GM21381 (cell line): ENCODE results near the gene TP53BP2.

ENCODE experiments used
- ATAC-seq: cut with Tn5 transposase; IDR thresholded peaks from one replicate; pipeline ENCODE4 v1.9.1; 2021; ENCODE audit warnings: mild to moderate bottlenecking, moderate library complexity; ENCODE audit not compliant: unreplicated experiment

The TP53BP2 gene

DNA sequence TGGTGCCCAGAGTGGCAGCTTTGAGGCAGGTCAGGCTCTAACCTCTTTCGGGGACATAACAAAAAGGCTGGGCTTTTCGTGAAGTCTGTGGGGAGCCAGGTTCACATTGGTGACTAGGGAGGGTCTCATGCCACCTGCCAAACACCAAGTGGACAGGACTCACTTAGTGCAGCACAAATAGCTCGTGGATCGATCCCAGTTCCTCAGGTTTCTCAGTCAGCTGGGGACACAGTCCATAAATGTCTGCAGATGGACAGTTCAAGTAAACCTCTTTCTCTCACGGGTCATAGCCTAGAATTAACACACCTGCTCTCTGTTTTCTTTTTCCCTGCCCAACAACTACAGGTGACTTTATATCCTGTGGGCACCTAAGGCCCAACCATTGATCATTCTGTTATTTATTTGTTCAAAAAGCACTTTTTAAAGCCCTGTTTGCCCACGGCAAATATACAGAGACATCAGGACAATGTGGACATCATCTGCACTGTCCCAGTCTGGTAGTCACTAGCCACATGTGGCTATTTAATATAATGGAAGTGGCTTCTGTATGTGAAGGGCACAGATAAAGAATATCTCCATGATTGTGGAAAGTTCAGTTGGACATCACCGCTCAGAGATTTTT is 79.9 kb downstream of the TP53BP2 start:
- ATAC-seq, result no peak

DNA sequence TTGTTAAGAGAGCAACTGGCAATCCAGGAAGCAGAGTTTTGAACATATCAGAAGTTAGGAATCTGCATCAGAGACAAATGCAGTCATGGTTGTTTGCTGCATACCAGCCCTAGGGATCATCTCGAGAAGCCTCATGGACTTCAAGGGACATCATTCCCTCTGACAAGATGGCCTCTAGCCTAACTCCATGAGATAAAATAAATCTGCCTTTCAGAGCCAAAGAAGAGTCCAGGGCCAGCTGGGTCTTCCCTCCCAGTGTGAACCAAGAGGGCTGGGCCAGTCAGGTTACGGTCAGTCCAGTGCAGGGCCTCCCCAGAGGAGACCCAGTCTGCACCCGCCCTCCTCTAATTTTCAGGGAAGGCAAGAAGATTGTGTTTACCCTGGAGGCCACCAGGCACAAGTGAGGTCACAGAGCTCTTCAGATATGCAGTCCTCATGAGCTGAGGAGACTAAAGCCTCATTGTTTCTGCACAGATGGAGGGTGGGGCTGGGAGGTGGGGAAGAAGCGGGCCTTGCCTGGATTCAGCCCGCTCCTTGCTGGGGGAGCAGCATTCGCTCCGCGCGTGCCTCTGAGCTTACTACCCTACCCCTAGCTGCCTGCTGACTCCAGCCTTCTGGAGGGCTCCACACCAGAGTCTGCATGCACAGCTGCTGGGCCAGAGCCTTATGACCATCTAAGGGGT is 80.6 kb downstream of the TP53BP2 start:
- no peak for ATAC-seq

DNA sequence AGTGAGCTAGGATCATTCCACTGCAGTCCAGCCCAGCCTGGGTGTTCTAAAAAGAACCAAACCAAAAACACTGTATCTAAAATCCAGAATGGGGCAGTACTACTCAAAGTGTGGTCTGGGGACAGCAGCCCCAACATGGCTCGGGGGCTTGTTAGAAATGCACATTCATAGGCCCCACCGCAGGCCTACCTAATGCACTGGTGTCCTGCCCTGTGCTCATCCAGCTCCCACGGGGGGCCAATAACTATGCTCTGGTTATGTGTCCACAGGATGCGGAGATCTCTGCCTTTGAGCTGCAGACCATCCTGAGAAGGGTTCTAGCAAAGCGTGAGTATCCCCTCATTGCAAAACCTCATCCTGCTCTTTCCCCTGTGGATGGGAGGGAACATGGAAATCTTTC is 81.9 kb downstream of the TP53BP2 start:
- ATAC-seq, result no peak

DNA sequence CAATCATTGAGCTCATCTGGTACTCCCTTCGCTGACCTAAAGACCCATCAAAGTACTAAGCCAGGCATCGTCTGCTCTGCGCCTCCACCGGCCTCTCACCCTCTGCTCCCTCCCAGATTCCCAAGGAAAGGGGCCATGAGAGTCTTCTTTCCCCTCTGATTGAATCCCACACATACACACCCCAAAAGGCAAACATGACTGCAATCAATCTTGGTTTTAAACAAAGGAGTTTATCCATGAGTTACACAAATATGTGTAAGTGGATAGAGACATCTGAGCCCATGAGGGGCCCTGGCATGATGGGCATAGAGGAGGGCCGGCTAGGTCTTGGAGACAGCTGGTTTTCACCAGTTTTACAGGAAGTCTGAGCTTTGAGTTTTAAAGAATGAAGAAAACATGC is 82.5 kb downstream of the TP53BP2 start:
- no peak for ATAC-seq

DNA sequence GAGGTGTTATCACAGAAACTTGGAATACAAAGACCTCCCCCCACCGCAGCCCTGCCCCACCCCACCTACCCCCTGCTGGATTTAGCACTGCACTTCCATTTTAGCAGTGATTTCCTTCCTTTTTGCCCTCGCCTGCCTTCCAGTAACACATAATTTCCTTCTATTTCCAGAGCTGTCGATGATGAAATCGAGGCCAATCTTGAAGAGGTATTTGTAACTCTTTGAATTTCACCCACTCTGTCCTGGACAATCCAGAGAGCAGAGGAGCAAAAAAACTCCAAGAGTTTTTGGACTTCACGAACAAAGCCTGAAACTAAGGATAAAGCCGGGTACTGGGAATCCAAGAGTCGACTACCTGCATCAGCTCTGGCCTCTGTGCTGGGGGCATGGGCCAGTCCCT is 84.3 kb downstream of the TP53BP2 start:
- no peak for ATAC-seq

DNA sequence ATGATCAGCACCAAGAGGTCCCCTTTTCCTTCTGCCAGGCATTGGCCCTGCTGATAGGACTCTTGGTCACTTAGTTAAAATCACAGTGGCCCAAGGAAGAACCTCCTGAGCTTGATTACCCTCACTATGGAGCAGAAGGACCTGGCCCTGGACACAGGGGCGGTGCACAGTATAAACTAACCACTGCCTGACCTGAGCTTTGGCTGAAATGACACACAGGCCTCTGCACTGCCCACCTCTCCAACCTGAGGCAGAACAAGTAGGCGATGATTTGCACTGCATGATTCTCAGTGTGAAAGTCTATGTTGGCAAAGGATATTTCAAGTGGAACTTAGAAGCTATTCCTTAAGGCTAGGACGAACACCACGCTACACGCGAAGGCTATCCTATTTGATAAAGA is 84.9 kb downstream of the TP53BP2 start:
- ATAC-seq, result no peak

DNA sequence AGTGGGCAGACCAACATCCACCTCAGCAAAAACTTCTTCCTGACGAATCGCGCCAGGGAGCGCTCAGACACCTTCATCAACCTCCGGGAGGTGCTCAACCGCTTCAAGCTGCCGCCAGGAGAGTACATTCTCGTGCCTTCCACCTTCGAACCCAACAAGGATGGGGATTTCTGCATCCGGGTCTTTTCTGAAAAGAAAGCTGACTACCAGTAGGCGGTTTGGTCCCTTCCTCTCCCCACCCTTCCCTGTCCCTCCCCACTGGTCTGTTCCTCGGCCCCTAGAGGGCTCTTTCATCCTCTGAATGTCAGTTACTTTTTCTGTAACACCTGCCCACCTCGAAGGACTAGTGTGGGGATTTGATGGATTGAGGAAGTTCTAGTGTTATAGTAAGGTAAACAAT is 86.5 kb downstream of the TP53BP2 start:
- no peak for ATAC-seq

DNA sequence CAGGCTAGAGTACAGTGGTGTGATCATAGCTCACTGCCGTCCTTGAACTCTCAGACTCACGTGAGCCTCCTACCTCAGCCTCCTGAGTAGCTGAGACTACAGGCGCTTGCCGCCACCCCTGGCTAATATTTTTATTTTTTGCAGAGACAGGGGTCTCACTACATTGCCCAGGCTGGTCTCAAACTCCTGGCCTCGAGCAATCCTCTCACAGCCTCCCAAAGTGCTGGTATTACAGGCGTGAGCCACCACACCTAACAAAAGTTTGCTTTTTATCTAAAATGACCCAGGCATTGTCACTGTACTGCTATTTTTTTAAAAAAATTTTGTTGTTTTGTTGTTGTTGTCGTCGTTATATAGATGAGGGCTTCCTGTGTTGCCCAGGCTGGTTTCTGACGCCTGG is 87.0 kb downstream of the TP53BP2 start:
- no peak for ATAC-seq

DNA sequence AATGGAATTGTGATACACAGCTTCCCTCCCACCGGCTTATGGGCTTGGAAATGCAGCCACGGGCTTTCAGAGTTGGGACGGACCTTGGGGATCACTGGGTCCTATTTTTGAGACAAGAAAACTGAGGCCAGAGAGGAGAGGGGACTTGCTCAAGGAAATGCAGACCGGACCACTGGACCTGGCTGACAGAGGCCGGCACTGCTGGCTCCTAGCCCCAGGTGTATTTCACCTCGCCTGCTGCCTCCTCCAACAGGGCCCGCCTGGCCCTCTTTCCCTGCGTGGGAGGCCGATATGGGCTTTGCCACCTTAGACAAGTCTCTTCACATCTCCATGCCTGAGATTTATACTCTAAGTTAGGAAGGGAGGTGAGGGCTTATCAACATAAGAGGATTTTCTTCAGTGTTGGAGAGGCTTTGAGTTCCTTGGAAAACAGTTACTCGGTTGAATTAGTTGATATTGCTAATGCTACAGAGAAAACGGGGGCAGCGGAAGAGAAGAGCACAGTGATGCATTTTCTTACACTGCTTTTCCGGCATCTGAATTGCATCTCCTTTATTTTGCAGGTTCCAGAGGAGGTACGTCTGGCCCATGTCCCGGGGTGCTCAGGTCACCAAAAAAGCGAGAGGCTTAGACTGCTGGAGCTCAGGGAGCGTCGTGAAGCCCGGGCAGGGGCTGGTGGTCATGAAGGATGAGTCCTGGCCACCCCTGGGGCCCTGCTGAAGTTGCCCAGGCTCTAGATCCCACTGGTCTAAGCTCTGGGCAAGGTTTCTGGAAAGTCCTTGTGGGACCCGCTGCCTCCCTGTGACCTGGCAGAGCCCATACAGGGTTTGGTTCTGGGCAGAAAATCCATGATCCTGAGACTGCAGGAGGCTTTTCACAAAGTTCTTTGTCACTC is 88.7 kb downstream of the TP53BP2 start:
- ATAC-seq, result no peak

DNA sequence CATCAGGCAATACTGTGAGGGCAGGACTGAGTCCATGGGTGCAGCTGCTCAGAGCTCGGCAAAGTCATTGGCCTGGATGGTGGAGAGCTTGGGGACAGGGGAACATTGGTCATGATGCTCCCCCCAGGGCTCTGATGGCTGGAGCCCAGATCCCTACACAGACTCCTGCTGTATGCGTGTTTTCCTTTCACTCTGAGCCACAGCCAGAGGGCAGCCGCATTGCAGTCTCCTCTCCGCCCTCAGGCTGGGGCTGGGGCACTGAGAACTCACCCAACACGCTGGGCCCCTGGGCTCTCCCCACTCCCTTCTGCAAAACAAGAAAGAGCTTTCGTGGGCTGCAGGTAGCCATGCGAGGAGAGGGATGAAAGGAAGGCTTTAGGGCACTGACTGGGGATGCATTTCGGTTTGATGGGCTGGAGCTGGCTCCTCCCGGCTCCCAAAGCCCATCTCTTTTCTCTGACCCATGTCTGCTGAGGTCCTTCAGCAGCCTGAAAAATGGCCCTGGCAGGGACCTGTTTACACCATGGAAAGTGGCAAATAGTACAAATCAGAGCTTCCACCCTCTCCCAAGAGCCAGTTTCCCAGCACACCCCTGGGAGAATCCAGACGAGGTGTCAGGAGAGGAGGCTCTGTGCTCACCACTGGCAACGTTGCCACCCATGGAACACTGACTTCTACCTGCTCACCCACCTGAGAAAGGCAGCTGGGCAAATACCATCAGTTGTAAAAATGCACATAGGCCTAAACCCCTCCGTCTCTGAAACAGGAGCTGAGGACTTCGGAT is 89.6 kb downstream of the TP53BP2 start:
- ATAC-seq, result no peak

DNA sequence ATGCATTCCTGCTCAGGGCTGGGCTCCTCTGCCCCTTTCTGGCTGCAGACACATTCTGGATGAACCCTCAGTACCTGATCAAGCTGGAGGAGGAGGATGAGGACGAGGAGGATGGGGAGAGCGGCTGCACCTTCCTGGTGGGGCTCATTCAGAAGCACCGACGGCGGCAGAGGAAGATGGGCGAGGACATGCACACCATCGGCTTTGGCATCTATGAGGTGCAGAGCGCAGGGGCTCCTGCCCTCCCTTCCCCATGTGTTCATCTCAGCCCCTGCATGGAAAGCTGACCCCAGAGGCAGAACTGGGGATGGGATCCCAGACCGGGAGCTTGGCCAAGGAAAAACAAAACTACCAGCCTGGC is 90.3 kb downstream of the TP53BP2 start:
- no peak for ATAC-seq

DNA sequence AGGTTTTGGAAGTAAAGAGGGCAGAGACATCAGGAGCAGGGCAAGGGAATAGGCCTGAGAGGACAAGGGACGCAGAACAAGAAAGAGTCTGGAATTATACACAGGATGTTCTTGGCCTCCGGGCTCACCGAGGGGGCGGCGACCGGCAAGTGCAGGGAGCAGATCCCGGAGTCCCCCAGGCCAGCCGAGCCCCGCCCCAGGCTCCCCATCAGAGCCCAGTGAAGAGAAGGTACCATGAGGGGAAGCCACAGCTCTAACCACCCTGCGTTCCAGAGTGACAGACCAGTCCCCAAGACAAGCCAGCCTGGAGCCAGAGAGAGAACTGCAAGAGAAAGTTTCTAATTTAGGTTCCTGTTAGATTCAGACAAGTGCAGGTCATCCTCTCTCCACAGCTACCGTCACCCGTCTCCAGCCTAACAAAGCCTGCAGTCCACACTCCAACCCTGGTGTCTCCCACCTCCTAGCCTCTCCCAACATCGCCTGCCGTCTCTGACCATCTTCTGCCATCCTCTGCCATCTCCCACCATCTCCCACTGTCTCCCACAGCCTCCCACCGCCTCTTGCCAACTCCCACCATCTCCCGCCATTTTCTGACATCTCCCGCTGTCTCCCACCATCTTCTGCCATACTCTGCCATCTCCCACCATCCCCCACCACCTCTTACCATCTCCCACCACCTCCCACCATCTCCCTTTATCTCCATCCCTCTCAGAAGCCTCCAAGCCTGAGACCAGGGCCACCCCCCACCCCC is 90.9 kb downstream of the TP53BP2 start:
- no peak for ATAC-seq

DNA sequence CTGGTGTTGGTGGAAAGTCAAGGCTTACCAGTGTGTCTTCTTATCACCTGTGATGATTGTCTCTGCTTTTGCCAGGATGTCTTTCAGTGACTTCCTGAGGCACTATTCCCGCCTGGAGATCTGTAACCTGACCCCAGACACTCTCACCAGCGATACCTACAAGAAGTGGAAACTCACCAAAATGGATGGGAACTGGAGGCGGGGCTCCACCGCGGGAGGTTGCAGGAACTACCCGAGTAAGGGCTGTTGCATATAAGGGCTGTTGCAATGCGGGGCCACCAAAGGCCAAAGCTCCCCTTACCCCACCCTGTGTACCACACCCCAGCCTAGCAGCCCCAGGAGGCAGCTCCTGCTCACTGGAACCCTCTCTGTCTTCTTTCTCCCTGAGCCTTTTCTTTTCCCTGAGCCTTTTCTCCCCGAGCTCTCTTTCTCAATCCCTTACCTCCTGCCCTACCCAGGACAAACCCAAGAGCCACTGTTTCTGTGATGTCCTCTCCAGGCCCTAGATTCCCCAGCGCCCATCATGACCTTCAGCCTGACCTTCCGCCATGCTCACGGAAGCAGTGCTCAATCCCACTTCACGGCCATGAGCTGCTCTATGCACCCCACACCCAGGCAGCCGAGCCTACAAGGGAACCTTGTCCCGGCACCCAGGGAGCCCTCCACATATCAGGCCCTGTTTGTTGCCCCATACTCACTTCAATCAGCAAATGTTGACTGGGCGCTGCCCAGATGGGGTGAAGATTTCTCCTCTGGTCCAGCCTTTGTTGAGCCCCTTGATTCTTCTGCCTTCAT is 92.8 kb downstream of the TP53BP2 start:
- no peak for ATAC-seq

DNA sequence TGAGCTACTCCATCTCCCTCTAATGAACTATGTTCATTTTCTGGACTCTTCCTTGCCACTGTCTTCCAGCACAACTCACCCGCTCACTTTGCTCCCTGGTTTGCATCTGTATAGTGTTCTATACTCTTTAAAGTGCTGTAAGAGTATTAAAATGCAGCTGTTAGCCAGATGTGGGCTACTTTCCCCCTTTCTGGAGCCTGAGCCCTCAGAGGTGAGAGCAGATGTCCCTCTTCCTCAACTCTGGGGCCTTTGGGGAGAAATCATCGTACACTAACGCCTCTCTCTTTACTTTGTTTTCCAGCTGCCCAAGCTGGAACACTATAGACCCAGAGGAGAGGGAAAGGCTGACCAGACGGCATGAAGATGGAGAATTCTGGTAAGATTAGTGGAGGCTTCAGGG is 94.1 kb downstream of the TP53BP2 start:
- no peak for ATAC-seq

DNA sequence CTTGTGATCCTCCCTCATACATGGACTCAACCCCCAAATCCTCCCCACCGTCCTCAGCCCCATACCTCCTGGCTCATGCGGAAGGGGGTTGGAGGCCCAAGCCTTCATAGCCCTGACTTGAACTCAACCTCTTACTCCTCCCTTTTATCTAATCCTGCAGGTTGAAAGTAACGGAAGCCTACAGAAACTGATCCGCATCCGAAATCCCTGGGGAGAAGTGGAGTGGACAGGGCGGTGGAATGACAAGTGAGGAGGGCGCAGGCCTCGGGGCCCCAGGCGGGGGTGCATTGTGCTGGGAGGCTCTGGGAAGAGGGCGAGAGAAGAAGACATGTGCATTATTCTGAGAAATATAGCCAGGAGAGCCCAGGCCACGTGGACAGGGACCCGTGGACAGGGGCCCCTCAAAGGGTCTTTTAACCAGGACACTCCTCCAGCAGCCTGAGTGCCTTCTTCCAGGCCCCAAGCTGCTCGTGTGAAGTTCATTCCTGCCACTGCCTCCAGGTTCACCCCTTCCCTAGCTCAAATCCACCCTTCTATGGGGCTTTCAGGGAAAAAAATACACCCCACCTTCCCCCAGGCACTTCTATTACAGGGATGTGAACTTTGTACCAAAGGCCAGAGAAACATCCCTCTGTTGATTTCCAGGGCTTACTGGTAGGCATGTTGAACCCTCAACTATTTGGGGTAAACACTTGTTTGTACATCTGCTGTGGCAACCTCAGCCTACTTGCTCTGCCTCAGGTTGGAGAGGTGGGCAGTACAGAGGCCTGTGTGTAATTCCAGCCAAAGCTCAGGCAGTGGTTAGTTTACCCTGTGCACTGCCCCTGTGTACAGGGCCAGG is 94.8 kb downstream of the TP53BP2 start:
- no peak for ATAC-seq

DNA sequence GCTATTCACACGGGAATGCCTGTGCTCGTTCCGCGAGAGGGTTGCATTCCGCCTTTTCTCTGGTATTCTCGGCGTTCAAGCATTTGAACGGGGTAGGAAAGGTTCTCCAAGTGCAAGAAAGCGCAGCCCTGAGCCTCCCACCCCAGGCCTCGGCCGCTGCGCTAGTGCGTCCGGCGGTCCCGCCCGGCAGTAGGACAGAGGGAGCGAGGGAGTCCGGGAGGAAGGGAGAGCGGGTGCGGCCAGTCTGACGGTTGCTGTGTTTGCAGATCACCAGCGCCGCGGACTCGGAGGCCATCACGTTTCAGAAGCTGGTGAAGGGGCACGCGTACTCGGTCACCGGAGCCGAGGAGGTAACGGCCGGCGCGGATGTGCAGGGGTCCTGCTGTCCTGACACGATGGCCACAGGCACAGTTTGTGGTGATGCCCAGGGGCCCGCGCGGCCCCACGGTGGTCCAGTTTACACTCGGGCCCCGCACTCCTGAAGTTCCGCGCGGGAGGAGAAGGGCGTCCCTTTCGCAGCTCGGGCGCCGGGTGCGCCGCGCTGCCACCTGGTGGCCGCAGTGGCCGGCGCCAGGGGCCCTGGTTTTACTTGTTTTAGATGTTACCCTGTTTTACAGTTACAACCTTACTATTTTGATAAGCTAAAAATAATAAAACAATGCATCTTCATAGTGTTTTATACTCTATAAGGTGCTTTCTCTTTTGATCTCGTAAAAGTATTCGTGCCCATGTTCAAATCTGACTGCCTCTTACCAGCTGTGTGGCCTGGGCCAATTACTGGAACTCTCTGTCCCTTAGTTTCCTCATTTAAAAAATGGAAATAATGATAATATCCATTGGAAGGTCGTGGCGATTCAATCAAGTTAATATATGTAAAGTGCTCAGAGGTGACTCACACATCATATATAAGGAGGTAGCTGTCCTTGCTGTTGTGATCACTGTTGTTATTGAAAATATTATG is 96.7 kb downstream of the TP53BP2 start:
- ATAC-seq, result peak; percentile 63

DNA sequence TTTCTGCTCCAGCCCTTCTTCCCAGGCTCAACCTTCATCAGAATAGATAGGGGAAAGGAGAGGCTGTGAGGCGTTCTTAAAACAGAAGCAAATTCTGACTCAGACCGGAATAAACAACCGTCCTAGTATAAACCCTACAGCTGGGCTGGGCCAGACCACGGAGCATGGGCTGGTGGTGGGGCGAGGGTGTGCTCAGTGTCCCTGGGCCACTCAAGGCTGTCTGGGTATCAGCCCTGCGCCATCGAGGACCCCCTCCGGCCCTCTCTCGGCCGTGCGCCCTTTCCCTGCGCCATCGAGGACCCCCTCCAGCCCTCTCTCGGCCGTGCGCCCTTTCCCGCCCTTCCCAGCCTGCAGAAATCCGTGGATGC is 97.4 kb downstream of the TP53BP2 start:
- peak; percentile 50 for ATAC-seq

DNA sequence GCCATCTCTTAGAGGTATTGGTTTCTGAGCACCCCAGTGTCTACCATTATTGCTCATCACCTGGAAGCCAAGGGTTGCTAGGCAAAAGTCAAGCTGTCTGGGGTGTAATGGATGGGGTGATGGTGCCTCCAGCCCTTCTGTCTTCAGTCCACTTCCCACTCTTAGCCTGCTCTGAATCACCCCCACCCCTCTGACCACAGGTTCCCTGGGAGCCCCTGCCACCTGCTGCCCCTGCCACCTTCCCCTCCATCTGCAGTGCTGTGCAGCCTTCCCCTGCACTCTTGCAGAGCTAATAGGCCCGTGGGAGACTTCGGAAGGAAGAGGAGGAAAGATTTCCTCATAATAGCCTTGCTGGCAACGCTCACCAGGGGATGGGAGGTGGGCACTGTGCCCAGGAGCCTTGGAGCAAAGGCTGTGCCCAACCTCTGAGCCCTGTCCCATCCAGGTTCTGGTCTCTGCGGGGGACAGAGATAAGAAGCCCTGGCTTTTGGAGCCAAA is 97.9 kb downstream of the TP53BP2 start:
- ATAC-seq, result peak; percentile 6
